ENCODE results near the gene MOK.

The MOK gene

DNA sequence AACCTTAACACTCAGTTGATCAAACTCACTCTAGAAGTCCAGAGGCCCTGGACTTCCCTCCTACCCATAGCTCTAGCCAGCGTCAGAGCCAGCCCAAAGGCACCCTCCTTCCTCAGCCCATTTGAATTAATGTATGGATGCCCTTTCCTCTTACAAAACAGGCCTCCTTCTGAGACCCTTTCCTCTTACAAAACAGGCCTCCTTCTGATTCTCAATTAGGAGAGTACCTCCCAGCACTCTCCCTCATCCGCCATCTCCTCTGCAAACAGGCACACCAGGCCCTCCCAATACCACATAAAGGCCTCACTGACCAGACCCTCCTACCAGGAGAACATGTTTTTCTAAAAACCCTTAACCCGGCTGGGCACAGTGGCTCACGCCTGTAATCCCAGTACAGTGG, 65.7 kb downstream of the MOK start:
- DNase-seq: no peak

DNA sequence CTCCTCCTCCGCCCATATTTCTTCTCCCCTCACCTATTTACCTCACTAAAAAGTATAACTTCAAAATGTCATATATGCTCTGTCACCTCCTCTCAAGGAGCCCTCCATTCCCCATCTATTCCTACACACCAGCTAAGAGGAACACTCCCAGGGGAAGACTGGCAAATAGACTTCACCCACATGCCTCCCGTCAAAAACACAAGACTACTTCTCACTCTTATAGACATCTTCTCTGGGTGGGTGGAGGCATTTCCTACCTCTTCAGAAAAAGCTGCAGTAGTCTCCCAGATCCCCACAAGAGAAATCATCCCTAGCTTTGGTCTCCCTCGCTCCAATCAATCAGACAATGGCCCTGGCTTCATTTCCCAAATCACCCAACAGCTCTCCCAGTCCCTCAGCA, 66.2 kb downstream of the MOK start:
- DNase-seq: no peak

DNA sequence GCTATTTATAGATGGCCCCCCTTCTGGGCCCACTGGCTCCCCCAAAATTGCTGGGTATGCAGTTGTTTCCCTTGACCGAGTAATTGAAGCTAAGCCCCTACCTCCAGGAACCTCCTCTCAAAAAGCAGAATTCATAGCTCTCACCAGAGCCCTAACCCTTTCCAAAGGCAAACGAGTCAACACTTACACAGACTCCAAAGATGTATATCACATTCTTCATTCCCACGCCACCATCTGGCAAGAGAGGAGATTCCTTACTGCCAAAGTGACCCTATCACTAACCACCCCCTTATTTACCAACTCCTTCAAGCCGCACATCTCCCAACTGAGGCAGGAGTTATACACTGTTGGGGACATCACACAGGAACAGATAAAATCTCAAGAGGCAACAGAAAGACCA, 66.8 kb downstream of the MOK start:
- no peak for DNase-seq

DNA sequence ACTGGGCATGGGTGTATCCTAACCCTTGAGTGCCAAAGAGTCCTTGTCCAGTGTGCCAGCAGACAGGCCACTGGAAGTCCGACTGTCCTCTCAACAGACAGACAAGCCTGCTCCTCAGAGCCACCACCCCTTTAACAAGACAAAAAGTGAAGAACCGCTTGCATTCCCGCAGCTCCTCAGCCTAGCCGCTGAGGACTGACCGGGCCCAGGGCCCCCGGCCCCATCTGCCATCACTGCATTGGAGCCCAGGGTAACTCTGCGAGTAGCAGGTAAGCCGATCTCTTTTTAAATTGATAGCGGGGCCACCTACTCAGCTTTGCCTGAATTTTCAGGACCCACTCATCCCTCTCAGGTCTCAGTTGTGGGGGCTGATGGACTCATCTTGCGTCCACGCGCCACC, 68.9 kb downstream of the MOK start:
- no peak for DNase-seq

DNA sequence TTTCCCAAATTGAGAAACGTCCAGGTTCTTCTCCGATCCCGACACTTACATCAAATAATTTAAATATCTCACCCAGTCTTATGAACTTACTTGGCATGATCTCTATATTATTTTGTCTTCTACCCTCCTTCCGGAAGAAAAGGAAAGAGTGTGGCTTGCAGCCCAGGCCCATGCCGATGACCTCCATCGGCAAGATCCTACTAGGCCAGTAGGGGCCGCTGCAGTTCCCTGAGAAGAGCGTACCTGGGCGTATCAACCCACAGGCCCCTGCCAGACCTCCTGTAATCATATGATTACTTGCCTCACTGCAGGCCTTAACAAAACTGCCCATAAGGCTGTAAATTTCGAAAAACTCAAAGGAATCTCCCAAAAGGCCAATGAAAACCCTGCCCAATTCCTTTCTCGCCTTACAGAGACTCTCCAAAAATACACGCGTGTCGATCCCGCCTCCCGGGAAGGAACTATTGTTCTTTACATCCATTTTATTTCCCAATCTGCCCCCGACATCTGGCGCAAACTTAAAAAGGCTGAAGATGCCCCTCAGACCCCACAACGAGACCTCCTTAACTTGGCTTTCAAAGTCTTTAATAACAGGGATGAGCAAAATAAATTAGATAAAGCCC, 69.6 kb downstream of the MOK start:
- peak; percentile 59 for DNase-seq

DNA sequence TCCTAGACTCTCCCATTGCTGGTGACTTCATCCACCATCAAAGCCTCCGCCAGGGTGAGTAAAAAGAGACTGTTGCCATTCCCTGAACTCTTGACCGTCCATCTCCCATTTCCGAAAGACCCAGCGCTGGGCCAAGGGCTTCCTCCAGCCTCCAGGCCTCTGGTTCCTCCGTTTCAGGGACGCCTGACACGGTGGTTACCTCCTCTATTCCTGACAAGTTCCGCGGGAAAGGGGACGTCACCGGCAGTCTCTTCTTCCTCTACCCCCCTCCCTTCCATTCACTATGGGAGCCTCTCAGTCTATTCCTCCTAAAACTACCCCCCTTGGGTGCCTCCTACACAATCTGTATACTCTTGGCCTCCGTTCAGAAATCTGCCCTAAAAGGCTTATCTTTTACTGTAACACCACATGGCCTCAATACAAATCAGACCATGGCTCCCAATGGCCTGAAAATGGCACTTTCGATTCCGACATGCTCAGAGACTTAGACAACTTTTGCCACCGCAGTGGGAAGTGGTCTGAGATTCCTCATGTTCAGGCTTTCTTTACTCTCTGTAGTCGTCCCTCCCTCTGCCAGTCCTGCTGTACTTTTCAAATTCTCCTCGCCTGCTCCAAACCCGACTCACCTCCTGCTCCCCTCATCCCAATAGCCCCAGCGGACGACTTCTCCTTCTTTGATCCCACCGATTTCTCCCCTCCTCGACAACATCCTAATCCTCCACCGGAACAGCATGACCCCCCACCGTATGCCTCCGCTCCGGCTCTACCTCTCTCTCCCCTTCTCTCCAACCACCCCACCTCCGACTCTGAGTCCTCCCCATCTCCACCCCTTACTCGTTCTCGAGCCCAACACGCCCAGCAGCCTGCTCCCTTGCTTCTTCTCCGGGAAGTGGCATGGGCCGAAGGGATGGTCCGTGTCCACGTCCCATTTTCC, 70.4 kb downstream of the MOK start:
- no peak for DNase-seq

DNA sequence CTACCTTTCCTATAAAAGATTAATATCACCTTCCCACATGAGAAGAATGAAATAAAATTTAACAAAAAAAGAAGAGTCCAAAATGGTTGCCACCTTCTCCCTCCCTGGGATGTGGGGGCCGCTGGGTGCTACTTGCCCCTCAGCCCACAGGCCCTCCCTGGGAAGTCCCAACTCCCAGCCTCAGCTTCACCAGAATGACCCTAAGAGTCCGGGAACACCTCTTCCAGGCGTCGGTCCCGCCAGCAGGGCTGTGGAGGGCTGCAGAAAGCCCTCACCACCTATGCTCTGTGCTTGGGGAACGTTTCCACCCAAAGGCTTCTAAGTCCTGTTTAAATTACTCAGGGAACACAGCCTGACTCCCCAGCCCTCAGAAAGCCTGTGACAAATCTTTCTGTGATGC, 71.9 kb downstream of the MOK start:
- no peak for DNase-seq

DNA sequence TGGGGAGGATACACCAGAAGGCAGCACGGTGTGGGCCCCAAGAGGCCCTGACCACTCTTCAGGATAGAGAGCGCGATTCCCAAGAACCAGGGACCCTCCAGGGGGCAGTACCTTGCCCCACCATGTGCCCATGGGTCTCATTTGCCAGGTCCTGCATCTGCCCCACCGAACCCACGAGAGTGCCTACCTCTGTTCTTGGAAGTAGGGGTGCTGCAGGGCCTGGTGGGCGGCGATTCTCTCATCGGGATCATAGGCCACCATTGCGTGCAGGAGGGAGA, 72.7 kb downstream of the MOK start:
- no peak for DNase-seq

DNA sequence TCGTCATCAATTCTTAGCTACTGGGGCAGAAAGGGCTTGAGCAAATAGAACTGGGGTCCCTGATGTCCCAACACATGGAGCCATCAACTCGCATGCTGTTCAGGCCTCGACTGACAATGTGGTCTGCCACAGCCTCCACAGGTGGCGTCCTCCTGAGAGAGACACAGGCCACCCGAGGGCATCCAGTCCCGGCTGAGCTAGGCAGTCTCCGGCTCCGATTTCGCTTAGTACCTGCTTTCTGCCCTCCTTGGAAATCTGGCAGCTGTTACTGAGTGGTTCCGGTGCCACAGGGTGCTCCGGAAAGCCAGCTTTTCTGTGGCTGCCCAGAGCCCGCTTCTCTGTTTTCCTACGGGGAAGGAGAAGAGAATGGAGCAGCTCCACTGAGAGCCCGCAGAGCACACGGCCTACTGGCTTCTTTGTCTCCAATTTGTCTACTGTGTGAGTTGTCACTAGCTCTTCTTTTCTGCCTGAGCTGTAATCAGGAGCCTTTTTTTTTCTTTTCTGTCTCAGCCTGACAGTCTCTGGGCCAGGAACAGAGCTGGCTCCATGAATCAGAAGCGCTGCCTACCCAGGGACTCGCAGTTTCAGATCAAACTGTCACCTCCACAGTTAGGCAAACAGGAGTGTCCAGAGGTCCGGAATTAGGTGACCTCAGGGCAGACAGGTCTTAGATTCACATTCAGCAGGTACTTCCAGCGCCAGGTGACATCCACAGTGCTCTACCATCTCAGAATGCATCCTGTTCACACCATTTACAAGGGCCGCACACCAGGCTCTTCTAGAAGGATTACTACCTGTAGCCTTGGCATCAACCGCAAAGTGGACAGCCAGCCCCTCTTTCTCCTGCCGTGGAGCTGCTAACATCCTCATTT, 73.3 kb downstream of the MOK start:
- no peak for DNase-seq

DNA sequence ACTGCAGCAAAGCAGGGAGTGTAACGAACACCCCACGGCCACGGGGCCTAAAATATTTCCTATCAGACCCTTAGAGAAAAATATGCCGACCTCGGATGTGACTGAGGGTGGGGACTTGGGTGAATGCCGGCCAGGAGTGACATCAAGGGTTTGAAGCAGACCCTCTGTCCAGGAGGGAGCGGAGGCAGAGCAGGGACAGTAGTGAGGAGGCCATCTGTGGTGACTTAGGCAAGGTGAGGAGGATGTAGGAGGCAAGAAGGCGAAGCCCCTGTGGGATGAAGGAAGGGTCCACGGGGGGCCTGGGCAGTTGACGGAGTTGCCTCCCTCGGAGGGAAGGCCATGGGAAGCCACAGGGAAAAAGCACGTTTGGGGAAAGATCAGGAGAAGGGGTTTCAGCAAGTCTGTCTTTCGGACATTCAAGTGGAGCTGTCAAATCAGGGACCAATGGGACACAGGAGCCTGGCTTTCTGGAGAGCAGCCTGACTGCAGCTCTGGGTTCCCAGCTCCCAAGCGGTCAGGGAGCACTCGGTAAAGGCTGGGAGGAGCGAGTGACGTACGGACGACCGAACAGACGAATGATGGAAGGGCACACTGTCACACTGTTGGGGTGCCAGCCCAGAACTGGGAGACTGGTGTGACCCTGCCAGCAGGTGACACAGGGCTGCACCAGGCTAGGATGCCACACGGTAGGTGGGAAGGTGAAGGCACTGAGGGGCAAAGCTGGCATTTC, 74.3 kb downstream of the MOK start:
- no peak for DNase-seq

DNA sequence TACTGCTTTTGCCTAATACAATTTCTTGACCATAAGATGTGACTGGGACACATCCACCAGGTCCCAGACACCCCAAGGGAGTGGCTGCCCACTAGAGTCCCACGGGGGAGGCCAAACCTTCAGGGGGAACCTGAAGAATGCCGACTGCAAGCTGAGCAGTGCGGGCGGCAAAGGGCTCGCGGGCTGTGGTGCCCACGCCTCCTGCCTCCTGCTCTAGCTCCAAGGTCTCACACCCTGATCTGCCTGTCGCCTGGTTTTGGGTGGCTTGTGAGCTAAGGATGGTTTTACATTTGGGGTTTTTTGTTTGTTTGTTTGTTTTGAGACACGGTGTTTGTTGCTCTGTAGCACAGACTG, 75.2 kb downstream of the MOK start:
- no peak for DNase-seq

DNA sequence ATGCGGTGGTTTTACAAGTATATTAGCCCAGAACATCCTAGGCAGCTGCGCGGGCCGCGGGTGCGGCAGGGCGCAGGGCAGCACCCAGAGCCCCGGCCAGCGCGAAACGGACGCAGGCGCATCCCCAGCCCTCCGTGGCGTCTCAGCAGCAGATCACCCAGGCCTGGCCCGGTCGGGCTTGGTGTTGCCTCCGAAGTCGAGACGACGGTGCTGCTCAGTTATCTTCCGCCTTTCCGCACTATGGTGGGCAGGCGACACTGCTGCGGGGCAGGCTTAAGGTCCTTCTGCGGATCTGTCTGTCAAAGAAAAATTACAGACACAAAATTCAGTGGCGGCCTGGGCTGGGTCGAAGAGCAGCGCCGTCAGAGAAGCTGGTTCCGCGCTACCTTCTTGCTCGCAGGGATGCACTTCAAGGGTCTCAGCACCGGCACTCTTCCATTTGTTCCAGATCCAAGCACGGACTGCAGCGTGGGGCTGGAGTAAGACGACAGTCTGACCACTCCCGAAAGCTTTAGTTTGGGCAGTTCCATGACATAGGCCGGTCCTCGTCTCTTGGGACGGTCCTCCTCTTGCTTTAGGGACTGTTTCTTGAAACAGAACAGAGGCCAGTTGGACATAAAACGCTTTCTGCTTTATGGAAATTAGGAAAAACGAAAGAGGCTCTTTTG, 75.8 kb downstream of the MOK start:
- no peak for DNase-seq

DNA sequence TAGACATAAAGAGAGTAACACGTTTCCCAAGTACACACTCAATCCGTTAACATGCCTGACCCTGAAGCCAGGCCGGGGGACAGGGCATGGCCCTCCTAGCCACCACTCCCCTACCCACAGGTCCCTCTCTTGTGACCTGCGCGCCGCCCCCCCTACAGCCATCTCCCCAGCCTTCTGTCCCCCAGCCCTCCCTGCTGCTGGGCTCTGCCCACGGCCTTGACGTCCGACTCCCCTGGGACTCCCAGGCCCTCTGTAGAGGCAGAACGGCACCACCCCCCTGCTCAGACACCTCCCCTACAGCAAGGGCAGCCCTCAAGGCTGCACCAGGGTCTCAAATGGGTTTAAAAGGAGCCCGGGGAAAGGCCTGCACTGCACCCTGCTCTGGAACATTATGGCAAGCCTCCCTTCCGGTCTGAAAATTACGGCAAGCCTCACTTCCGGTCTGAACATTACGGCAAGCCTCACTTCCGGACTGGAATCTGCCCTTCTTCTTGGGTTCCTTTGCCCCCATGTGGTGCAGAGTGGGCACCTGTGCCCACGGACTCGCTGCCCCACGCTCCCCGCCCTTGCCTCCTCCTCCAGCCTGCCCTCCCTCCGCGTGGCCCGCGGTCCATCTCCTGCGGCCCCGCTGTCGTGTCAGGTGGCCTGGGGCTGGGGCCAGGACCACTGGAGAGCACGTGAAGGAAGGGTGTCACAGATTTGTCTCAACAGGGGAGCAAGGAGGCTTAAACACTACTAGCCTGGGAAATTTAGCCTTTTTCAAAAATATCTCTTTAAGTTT, 77.6 kb downstream of the MOK start:
- DNase-seq: no peak

DNA sequence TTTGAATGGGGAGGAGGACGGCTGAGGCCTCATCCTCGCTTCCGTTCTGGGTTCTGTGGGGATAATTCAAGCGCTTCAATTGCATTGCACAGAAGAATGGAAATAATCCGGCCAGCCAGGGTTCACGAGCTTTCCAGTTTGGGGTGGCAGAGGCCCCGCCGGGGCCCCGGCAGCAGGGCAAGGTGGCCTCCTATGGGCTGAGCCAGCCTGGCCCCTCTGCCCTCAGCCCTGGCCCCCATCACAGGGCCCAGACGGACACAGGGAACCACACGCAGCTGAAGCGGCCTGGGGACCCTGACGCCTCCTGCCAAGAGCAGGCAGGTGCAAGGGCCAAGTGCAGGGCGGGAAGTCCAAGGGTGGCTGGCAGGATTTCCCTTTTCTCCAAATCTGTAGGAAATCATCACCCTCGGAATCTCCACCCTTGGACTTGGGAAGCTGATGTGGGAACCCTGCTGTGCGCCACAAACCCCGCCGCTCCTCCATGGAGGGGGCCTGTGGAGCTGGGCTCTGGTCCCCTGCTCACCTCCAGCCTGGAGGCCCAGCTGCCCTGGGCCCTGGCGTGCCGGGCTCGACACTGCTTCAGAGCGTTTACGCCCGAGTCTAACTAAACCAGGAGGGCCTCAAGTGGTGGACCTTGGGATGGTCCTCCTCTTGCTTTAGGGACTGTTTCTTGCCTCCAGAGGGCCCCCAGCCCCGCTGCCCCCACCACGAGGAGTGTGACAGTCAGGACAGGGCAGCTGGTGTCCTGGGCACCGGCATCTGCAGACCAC, 78.4 kb downstream of the MOK start:
- no peak for DNase-seq

DNA sequence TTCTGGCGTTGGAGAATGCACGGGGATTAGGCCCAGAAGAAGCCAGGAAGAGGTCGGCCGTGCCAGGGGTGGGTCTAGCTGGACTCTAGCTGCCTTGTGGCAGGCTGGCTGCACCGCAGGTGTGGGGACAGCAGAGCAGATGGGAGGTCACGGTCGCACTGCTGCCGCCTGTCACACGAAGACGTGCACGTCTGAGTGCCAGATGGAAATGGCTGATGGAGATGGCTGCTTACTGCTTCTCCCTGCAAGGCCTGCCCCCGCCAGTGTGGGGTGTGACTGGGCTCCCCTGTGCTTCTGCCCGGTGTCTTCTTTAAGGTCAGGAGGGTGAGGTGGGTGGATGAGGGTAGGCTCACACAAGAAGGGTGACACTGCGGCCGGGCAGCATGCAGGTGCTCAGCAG, 79.0 kb downstream of the MOK start:
- no peak for DNase-seq

DNA sequence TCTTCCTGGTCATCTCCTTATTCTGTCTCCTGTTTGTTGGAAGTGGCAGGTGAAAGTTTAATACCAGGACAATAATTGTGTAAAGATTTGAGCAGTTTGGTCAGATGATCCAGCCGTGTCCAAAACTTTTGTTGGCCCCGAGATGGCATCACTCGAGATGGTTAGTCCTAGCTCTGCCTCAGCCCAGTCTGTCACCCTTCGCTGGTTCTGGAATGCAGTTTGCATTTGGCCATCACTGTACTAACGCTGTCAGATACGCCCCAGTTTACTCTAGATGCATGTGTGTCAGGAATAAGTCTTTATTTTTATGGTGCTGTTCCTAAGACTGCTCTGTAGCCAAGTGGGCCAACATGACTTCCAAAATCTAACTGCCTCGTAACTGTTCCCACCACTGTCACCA, 79.6 kb downstream of the MOK start:
- no peak for DNase-seq

DNA sequence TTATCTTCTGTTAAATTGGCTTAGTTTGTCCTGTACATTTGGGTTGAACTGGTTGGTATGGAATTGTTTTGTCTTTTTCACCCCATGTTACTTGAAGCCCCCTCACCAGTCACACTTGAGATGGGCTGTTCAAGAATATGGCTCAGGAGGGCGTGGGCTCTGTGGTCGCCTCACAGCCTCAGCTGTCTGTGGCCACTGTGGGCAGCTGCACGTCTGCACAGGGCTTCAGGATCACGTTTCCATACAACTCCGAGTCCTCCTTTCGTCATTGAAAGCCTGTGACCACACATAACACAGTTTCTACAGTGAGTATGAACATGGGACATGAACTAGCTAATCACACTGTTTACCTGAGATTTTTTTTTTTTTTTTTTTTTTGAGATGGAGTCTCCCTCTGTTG, 81.3 kb downstream of the MOK start:
- DNase-seq: no peak

DNA sequence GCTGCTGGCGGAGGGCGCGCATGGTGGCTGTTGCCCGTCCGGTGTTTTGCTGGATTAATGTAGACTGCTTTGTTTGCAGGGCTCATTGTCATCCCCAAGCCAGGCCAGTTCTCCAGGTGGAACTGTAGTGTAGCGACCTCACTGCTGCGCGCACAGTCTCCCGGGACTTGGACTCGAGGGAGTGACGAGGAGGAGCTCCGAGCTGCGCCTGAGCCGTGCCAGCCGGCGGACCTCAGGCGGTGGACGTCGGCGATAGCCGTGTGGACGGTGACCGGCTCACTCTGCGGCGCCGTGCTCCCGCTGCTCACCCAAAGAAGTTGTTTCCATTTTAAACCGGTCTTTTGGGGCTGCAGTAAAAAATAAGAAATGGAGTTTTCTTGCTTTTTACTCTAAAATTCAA, 82.2 kb downstream of the MOK start:
- DNase-seq: no peak

DNA sequence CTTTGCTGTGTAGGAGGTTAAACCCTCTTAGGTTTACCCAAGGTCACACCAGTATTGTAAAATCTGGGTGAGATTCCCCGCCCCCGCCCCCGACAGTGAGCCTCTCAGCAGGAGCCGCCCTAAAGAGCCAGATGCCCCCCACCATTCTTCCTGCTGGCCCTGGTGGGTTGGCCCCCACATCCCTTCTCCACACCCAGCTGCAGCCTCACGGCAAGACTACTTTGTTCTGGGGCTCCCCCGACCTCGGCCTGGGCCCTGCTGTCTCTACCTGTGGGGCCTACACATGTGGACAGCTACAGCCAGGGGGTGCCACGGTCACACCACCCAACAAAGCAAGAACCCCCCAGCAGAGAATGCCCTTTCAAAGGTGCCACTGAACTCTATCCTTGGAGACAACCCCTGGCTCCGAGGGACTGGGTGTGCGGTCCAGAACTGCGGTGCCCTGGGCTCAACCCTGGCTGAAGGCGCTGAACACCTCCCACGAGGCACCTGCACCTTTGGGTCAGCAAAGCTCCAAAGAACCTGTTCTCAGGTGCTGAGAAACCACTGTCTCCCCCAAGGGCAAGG, 82.9 kb downstream of the MOK start:
- DNase-seq: no peak

DNA sequence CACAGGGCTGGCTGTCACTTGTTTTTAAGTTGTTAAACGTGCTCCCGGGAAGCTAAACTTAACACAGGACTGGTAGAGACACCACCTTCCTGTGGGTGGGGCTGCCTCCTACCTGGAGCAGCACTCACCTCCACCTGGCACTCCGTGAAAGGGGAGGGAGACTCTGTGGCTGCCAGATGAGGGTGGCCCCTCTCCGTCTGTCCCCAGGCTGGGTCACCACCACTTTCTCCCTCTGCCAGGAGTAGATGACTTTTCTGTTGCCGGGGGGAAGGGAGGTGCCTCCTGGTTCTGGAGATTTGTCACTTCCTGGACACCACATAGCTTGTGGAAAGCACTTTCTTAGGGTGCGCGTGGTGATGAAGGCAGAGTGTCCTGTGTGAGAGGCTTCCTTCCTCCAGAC, 83.9 kb downstream of the MOK start:
- no peak for DNase-seq

DNA sequence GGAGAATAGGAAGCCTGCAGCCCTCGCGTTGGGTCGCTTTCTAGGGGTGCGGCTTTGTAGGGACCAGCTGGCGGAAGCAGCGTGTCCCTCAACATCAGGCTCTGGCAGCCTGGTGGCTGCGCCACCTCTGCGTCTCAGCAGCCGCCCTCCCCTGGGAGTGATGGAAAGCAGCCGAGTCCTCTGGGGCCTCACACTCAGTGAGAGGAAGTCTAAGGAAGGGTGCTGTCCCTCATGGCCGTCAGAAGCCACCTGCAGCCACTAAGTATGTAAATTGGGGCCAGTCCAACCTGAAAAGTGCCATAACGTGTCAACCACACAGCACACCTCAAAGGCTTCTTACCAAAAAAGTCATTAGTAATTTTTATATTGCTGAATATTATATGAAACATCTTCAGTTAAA, 84.9 kb downstream of the MOK start:
- DNase-seq: no peak

All from NCI-H345 (cell line).